Central memory CD8-positive, alpha-beta T cell (primary cell): Measurements from ENCODE around the gene XXYLT1.

Experiments used
- ATAC-seq: fragments of 150-1000 bp; cut with Tn5 transposase; replicated peaks from 2 replicates; pipeline ENCODE4 v1.10.0; 2022; ENCODE audit warnings: mild to moderate bottlenecking, moderate FRiP score, moderate number of reproducible peaks; ENCODE audit not compliant: poor library complexity, severe bottlenecking; ENCODE audit errors: extremely low read depth
- DNase-seq, 2 donors: peaks; one replicate each; pipeline ENCODE4 v3.0.0; 2021; ENCODE audit warnings: low spot score in 2 of 2
- H3K27ac Mint-ChIP-seq: one replicate; pipeline ENCODE4 v1.8.0; 2022; ENCODE audit warnings: low read depth, mild to moderate bottlenecking, moderate library complexity, mixed read lengths
- H3K27me3 Mint-ChIP-seq: one replicate; pipeline ENCODE4 v1.8.0; 2022; ENCODE audit warnings: mixed read lengths
- H3K36me3 Mint-ChIP-seq: one replicate; pipeline ENCODE4 v1.8.0; 2022; ENCODE audit warnings: mild to moderate bottlenecking, moderate library complexity, mixed read lengths; ENCODE audit not compliant: insufficient read depth
- H3K4me1 Mint-ChIP-seq: one replicate; pipeline ENCODE4 v1.8.0; 2022; ENCODE audit warnings: mixed read lengths
- H3K4me3 Mint-ChIP-seq: one replicate; pipeline ENCODE4 v1.8.0; 2022; ENCODE audit warnings: mild to moderate bottlenecking, moderate library complexity, mixed read lengths
- H3K9me3 Mint-ChIP-seq: one replicate; pipeline ENCODE4 v1.8.0; 2022; ENCODE audit warnings: mixed read lengths

The XXYLT1 gene

GRCh38 chr3:195254454-195255175 is 16.3 kb downstream of the XXYLT1 start:
- Mint-ChIP-seq H3K4me1 (peaks cover 22% of the 10 kb centered on the region), H3K27me3 (no peaks in the 10 kb centered on the region), H3K27ac (no peak overlapping the region), H3K4me3 (no peak overlapping the region), H3K9me3 (no peaks in the 10 kb centered on the region), H3K36me3 (peaks cover 8% of the 10 kb centered on the region)
- DNase-seq (peak in 1 of 2 donors; percentile 8), ATAC-seq (no peak)

- no peaks in the 10 kb centered on the region for H3K27me3 Mint-ChIP-seq
- H3K4me3 Mint-ChIP-seq: no peak overlapping the region
- peaks cover 23% of the 10 kb centered on the region for H3K4me1 Mint-ChIP-seq
- DNase-seq: no peak
- peaks cover 5% of the 10 kb centered on the region for H3K36me3 Mint-ChIP-seq
- ATAC-seq: no peak
- H3K27ac Mint-ChIP-seq: no peak overlapping the region
- H3K9me3 Mint-ChIP-seq: no peaks in the 10 kb centered on the region
These were observed 17.0 kb downstream of the XXYLT1 start for GRCh38 chr3:195253923-195254432.

DNA sequence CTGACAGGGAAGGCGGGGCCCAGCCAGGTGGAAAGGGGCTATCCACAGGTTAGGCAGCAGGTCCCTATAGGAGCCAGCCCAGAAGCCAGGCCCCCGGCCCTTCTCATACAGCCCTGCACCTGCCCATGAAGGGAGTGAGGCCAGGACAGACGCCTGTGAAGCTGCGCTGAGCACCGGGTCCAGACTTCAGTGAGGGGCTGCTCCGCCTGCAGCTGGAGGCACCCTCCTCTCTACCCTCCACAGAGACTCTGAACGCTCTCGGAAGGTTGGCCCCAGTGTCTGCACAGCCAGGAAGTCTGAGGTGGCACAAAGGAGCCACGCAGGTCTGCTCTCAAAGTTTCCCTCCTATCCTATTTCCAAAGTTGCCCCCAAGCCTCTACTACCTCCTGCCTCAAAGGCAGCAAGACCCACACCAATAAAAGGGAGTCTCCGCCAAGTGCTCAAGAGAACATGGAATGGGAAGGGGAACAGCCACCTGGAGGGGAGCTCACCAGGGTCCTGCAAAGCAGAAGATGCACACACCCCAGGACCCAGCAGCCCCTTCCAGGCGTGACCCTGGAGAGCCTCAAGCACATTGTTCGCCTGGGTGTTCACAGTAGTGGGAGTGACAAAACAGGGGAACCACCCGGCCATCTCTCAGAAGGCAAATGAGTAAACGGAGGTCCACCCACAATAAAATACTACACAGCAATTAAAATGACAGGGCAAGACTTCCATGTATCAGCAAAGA is 19.5 kb downstream of the XXYLT1 start:
- H3K27ac Mint-ChIP-seq: peak overlapping the region; percentile 67
- H3K9me3 Mint-ChIP-seq: no peaks in the 10 kb centered on the region

GRCh38 chr3:195250473-195251251 is 20.3 kb downstream of the XXYLT1 start:
- ATAC-seq: no peak
- H3K4me3 Mint-ChIP-seq: no peak overlapping the region
- peaks cover 4% of the 10 kb centered on the region for H3K36me3 Mint-ChIP-seq

More for the DNA sequence above, 19.5 kb downstream of the XXYLT1 start:
- ATAC-seq (no peak), DNase-seq (peak; percentile 7 to 9)
- H3K4me1 Mint-ChIP-seq: peaks cover 31% of the 10 kb centered on the region
- peaks cover 4% of the 10 kb centered on the region for H3K36me3 Mint-ChIP-seq
- H3K27me3 Mint-ChIP-seq: no peaks in the 10 kb centered on the region
- H3K4me3 Mint-ChIP-seq: no peak overlapping the region

DNA sequence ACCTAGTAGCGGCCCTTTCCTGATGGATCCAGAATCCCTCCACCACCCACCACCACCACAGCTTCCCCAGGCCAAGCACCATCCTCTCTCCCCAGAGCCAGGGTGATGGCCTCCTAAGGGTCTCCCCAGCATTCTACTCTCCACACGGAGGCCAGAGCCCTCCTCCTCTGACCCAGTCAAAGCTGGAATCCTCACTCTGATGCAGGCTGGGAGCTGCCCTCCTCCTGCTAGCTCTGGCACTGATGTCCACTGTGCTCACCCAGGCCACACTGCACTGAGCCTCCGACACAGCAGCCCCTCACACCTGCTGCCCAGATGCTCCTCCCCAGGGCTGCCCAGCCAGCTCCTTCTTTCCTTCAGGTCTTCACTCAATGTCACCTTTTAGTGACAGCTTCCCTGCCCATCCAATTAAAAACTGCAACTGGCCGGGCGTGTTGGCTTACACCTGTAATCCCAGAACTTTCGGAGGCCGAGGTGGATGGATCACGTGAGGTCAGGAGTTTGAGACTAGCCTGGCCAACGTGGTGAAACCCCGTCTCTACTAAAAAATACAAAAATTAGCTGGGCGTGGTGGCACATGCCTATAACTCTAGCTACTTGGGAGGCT is 21.0 kb downstream of the XXYLT1 start:
- Mint-ChIP-seq H3K4me3 (no peak overlapping the region), H3K9me3 (no peaks in the 10 kb centered on the region), H3K27ac (peak overlapping the region; percentile 82), H3K27me3 (no peaks in the 10 kb centered on the region), H3K4me1 (peaks cover 37% of the 10 kb centered on the region), H3K36me3 (peaks cover 4% of the 10 kb centered on the region)
- ATAC-seq (no peak), DNase-seq (no peak)

More at GRCh38 chr3:195250473-195251251, 20.3 kb downstream of the XXYLT1 start:
- Mint-ChIP-seq H3K27me3 (no peaks in the 10 kb centered on the region), H3K9me3 (no peaks in the 10 kb centered on the region), H3K4me1 (peaks cover 35% of the 10 kb centered on the region), H3K27ac (no peak overlapping the region)
- DNase-seq: no peak

- no peak overlapping the region for H3K4me3 Mint-ChIP-seq
- no peaks in the 10 kb centered on the region for H3K9me3 Mint-ChIP-seq
- H3K36me3 Mint-ChIP-seq: peaks cover 4% of the 10 kb centered on the region
- peaks cover 37% of the 10 kb centered on the region for H3K4me1 Mint-ChIP-seq
- DNase-seq (no peak), ATAC-seq (no peak)
- no peak overlapping the region for H3K27ac Mint-ChIP-seq
- H3K27me3 Mint-ChIP-seq: no peaks in the 10 kb centered on the region
These were observed 21.7 kb downstream of the XXYLT1 start for GRCh38 chr3:195249057-195249770.

DNA sequence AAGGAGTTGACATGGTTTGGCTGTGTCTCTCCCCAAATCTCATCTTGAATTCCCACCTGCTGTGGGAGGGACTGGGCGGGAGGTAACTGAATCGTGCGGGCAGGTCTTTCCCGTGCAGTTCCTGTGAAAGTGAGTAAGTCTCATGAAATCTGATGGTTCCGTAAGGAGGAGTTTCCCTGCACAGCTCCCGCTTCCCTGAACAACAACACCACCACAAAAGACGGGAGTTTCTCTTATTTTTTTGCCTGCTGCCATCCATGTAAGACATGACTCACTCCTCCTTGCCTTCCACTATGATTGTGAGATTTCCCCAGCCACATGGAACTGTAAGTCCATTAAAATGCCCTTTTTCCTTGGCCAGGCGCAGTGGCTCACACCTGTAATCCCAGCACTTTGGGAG is 22.7 kb downstream of the XXYLT1 start:
- DNase-seq (no peak), ATAC-seq (no peak)
- Mint-ChIP-seq H3K9me3 (no peaks in the 10 kb centered on the region), H3K27ac (no peak overlapping the region), H3K36me3 (peaks cover 4% of the 10 kb centered on the region), H3K27me3 (no peaks in the 10 kb centered on the region), H3K4me3 (no peak overlapping the region), H3K4me1 (peaks cover 37% of the 10 kb centered on the region)

GRCh38 chr3:195247863-195248189 is 23.1 kb downstream of the XXYLT1 start:
- DNase-seq (no peak), ATAC-seq (no peak)
- H3K27ac Mint-ChIP-seq: no peak overlapping the region
- H3K27me3 Mint-ChIP-seq: no peaks in the 10 kb centered on the region
- H3K9me3 Mint-ChIP-seq: no peaks in the 10 kb centered on the region
- H3K4me3 Mint-ChIP-seq: no peak overlapping the region
- H3K36me3 Mint-ChIP-seq: peaks cover 4% of the 10 kb centered on the region
- H3K4me1 Mint-ChIP-seq: peaks cover 32% of the 10 kb centered on the region

DNA sequence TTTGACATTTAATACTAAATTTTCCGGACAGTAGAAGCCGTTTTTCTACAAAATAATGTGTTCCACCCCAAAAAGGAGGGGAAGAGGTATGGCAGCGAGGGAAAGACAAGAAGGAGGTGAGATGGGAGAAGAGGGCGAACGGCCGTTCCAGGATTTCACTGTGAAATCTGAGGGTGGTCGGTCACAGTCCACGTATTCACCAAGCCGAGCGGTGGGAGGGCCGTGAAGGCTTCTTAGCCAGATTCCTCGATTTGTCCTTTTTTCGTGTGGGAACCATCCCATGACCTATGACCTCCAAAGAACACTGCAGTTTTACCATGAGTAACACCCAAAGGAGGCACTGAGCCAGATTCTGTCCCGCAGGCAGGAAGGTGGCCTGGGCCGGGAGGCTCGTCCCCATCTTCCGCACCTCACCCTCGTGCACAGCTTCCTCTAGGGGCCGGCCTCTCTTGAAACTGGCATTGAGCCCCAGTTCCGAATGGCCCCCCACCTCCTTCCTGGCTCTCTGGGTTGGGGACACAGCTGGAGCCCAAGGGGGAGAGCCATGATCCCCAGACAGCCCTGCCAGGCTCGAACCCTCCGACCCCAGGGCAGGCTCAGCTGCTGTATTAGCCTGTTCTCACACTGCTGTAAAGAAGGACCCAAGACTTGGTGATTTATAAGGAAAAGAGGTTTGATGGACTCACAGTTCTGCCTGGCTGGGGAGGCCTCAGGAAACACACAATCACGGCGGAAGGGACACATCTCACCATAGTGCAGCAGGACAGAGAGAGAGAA is 23.7 kb downstream of the XXYLT1 start:
- H3K27me3 Mint-ChIP-seq: no peaks in the 10 kb centered on the region

DNA sequence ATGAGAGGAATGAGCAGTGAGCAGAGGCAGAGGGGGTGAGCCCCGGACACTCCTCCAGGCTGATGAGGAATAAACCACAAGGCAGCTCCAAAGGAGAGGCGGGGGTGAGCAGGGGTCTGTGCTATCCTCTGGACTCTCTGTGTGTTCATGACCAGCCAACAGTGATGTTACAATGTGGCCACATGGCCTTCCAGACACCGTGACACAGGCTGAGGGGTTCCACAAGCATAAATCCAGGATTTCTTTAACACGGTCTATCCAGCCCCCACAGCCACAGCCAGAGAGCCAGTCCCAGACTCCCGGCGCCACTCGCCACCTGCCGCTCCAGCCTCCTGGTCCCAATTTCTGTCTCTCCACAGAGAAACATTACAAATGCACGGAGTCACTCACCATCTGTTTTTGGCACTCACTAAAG is 24.4 kb downstream of the XXYLT1 start:
- H3K4me1 Mint-ChIP-seq: peaks cover 26% of the 10 kb centered on the region
- H3K9me3 Mint-ChIP-seq: no peaks in the 10 kb centered on the region
- peaks cover 3% of the 10 kb centered on the region for H3K36me3 Mint-ChIP-seq
- ATAC-seq (no peak), DNase-seq (no peak)
- no peak overlapping the region for H3K4me3 Mint-ChIP-seq
- no peak overlapping the region for H3K27ac Mint-ChIP-seq
- H3K27me3 Mint-ChIP-seq: no peaks in the 10 kb centered on the region

More for the DNA sequence above, 23.7 kb downstream of the XXYLT1 start:
- Mint-ChIP-seq H3K4me3 (no peak overlapping the region), H3K9me3 (no peaks in the 10 kb centered on the region), H3K36me3 (peaks cover 2% of the 10 kb centered on the region), H3K27ac (no peak overlapping the region), H3K4me1 (peaks cover 27% of the 10 kb centered on the region)
- no peak for DNase-seq
- ATAC-seq: no peak

- Mint-ChIP-seq H3K27ac (no peak overlapping the region), H3K4me1 (peaks cover 23% of the 10 kb centered on the region), H3K9me3 (no peaks in the 10 kb centered on the region), H3K4me3 (no peak overlapping the region), H3K36me3 (peaks cover 4% of the 10 kb centered on the region), H3K27me3 (no peaks in the 10 kb centered on the region)
- no peak for DNase-seq
- no peak for ATAC-seq
These were observed 25.4 kb downstream of the XXYLT1 start for GRCh38 chr3:195245531-195245951.
